Type B pancreatic cell (in vitro differentiated cells): Measurements from ENCODE around the gene GCH1. TPM values are rescaled to one million over a fixed set of nuclear protein-coding genes. Genes with fewer than 3 reads are reported as not detected.

Experiments used
- DNase-seq: peaks from one replicate; pipeline ENCODE4 v3.0.0; 2021; ENCODE audit warnings: mixed read lengths; ENCODE audit not compliant: unreplicated experiment; ENCODE audit errors: extremely low spot score
- H3K27ac Mint-ChIP-seq: 2 replicates; pipeline ENCODE4 v1.8.0; 2021; ENCODE audit warnings: mild to moderate bottlenecking, mixed read lengths
- H3K27me3 Mint-ChIP-seq: 2 replicates; pipeline ENCODE4 v1.8.0; 2021; ENCODE audit warnings: mixed read lengths
- H3K36me3 Mint-ChIP-seq: 2 replicates; pipeline ENCODE4 v1.8.0; 2021; ENCODE audit warnings: mixed read lengths
- H3K4me1 Mint-ChIP-seq: one replicate; pipeline ENCODE4 v1.8.0; 2021; ENCODE audit warnings: mixed read lengths; ENCODE audit not compliant: unreplicated experiment
- H3K4me3 Mint-ChIP-seq: 2 replicates; pipeline ENCODE4 v1.8.0; 2021; ENCODE audit warnings: mild to moderate bottlenecking, mixed read lengths
- H3K9me3 Mint-ChIP-seq: 2 replicates; pipeline ENCODE4 v1.8.0; 2021; ENCODE audit warnings: mixed read lengths
- CTCF ChIP-seq: fragments of 200-600 bp; sonication (generic); conservative IDR thresholded peaks from 2 replicates; pipeline ENCODE4 v1.5.0; 2021; ENCODE audit warnings: antibody characterized with exemption, mild to moderate bottlenecking
- total RNA-seq: library from RNA; stranded (reverse); gene quantifications from 2 replicates; pipeline ENCODE4 v1.2.1, GENCODE V29; 2021; ENCODE audit warnings: low replicate concordance

The GCH1 gene
- total RNA-seq, 1 donor from 2014 or later = 18.2 TPM

GRCh38 chr14:54889919-54890318 is 12.7 kb downstream of the GCH1 start:
- H3K27me3 Mint-ChIP-seq = no peaks in the 10 kb centered on the region
- H3K9me3 Mint-ChIP-seq = no peaks in the 10 kb centered on the region
- DNase-seq = no peak
- no peaks in the 10 kb centered on the region for H3K36me3 Mint-ChIP-seq
- TF ChIP-seq CTCF = no peak
- H3K4me3 Mint-ChIP-seq = no peak overlapping the region
- H3K27ac Mint-ChIP-seq = no peak overlapping the region
- peaks cover 13% of the 10 kb centered on the region for H3K4me1 Mint-ChIP-seq

- Mint-ChIP-seq H3K4me3 (no peak overlapping the region), H3K36me3 (no peaks in the 10 kb centered on the region), H3K27me3 (no peaks in the 10 kb centered on the region), H3K4me1 (no peaks in the 10 kb centered on the region), H3K27ac (no peak overlapping the region), H3K9me3 (no peaks in the 10 kb centered on the region)
- no peak for TF ChIP-seq CTCF
- no peak for DNase-seq
Measured at GRCh38 chr14:54882521-54882920, 20.1 kb downstream of the GCH1 start.

GRCh38 chr14:54881761-54882401 is 20.7 kb downstream of the GCH1 start:
- no peak for DNase-seq
- H3K9me3 Mint-ChIP-seq = no peaks in the 10 kb centered on the region
- H3K27me3 Mint-ChIP-seq = no peaks in the 10 kb centered on the region
- peaks cover 4% of the 10 kb centered on the region for H3K4me1 Mint-ChIP-seq
- peak overlapping the region; percentile 32 for H3K27ac Mint-ChIP-seq
- H3K36me3 Mint-ChIP-seq = no peaks in the 10 kb centered on the region
- H3K4me3 Mint-ChIP-seq = peak overlapping the region; percentile 4
- TF ChIP-seq CTCF = no peak

GRCh38 chr14:54881235-54881760 is 21.3 kb downstream of the GCH1 start:
- Mint-ChIP-seq H3K27ac (no peak overlapping the region), H3K27me3 (no peaks in the 10 kb centered on the region), H3K4me1 (peaks cover 9% of the 10 kb centered on the region), H3K9me3 (no peaks in the 10 kb centered on the region), H3K4me3 (peak overlapping the region; percentile 38), H3K36me3 (no peaks in the 10 kb centered on the region)
- no peak for TF ChIP-seq CTCF
- no peak for DNase-seq

- Mint-ChIP-seq H3K4me3 (no peak overlapping the region), H3K36me3 (peaks cover 3% of the 10 kb centered on the region), H3K9me3 (no peaks in the 10 kb centered on the region), H3K27ac (no peak overlapping the region), H3K27me3 (no peaks in the 10 kb centered on the region), H3K4me1 (peaks cover 9% of the 10 kb centered on the region)
- no peak for DNase-seq
- no peak for TF ChIP-seq CTCF
Measured at GRCh38 chr14:54877703-54878021, 25.0 kb downstream of the GCH1 start.
